Measurements from ENCODE around the gene ARHGAP22.

- TF ChIP-seq CTCF (IDR thresholded peaks at IDR 0.05; ENCODE audit: insufficient read depth, low read length) (no peak), GABPA (IDR thresholded peaks at IDR 0.05; ENCODE audit: low read depth) (no peak)
These were observed 198.7 kb downstream of the ARHGAP22 start for GRCh38 chr10:48406204-48406603.
